Measurements from ENCODE around the gene TPO.
"Not testable (repeated sequence)": the region's sequence is repeated elsewhere in the genome, so short reads cannot be mapped to it uniquely, and the experiment has no call there.

TPO gene

DNA sequence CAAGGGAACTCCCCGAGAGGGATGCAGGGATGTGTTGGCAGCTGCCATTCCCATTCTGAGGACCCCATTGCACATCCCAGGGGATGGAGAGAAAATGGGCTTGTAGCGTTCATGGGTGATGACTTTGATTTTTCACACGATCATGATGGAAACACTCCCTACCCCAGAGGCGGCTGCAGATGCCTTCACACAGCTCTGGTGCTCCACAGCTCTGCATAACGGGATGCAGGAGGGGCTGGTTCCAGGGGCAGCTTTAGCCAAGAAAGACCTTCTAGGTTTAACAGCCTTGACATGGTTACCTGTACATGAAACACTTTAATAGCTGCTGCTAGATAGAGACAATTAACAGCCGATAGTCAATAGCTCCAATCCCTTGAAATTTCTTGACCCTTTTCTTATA is 88.7 kb downstream of the TPO start:
- no peak for DNase-seq (ENCODE audit: low read depth in 2 of 2)

DNA sequence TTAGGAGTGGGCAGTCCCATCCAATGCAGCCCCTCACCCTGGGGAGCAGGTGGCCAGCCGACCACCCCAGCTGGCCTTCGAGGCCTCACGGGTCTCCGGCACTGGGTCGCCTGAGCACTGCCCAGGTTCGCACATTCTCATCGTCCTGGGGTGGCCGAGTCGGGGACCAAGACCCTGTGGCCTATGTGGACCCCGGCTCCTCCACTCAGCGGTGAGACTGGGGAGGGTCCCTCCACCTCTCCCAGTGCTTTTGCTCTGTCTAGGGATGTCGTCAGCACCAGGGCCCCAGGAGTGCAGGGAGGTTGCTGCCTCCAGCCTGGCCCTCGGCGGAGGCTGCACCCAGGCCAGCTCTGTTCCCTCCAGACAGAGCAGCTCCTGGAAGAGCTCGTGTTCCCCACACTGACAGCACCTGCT is 89.6 kb downstream of the TPO start:
- no peak for DNase-seq (ENCODE audit: low read depth in 2 of 2)

DNA sequence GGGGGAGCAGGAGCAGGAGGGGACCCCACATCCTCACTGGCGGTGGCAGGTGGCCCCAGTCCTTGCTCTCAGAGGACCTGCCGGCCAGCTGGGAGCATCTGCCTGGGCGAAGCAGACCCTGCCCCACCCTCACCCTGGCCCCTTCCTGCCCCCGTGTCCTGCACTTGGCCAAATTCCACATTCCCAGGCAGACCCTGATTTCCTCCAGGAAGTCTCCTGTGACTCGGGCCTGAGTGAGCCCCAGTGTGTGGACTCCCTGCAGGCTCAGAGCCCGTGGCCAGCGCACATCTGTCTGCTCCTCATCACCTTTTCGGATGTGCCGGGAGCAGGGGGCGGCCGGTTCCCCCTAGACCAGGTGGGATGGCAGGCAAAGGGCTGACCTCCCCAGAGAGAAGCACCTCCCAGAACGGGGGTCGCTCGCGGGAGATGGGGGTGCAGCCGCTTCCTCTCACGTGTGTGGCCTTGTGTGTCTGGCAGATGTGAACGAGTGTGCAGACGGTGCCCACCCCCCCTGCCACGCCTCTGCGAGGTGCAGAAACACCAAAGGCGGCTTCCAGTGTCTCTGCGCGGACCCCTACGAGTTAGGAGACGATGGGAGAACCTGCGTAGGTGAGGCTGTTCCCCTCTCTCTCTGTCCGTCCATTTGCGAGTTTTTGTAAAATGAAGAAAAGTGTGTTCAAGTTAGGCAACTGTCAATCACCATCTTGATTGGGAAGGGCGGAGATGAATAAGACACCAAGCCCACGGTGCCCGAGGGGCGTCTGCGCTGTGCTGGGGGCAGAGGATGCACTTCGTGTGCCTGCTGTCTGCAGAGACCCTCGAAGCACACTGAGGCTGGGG is 90.4 kb downstream of the TPO start:
- no peak for DNase-seq (ENCODE audit: low read depth in 2 of 2)

DNA sequence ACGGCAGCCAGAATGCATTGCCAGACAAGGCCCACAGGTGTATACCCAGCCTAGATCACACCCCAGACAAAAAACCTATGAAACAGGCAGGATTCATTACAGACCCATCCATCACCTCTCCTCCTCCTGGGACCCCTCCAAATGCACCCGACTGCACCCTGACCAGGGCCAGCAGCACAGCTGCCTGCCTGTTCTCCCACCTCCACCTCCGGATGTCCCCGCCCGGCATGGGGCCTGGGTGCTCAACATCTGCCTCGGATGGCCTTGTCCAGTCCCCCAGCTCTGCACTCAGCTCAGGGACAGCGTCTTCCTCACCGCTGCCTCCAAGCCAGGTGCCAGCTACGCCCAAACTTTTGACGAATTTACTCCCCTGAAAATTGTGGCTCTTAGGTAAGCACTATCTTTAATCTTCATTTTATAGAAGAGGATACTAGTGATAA is 91.1 kb downstream of the TPO start:
- DNase-seq (ENCODE audit: low read depth in 2 of 2), result no peak

DNA sequence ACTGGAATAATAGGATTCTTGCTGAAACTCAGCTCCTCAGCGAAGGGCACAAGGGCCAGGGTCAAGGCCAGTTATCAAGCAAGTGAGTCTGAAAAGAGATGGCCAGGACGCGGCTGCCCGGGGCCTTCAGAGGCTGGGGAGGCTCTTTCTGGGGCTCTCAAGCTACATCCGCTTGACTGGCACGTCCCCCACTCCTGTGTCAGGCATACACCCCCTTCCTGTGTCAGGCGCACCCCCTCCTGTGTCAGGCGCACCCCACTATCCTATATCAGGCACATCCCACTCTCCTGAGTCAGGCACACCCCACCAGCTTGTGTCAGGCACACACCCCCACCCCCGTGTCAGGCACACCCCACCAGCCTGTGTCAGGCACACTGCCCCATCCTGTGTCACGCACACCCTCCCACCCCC is 91.8 kb downstream of the TPO start:
- DNase-seq (ENCODE audit: low read depth in 2 of 2), result no peak

DNA sequence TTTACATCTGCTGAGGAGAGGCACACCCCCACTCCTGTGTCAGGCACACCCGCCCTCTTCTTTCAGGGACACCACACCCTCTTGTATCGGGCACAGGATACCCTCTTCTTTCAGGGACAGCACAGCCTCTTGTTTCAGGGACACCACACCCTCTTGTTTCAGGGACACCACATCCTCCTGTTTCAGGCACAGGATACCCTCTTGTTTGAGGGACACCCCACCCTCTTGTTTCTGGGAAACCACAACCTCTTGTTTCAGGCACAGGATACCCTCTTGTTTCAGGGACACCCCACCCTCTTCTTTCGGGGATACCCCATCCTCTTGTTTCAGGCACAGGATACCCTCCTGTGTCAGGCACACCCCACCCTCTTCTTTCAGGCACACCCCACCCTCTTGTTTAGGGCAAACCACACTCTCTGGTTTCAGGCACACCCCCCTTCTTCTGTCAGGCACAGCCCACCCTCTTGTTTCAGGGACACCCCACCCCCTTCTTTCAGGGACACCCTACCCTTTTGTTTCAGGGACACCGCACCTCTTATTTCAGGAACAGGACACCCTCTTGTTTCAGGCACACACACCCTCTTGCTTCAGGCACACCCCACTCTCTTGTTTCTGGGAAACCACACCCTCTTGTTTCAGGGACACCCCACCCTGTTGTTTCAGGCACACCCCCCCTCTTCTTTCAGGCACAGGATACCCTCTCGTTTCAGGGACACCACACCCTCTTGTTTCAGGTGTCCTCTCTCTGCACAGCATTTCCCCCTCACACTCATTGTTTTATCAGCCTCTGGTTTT is 96.2 kb downstream of the TPO start:
- DNase-seq (ENCODE audit: low read depth in 2 of 2), result no peak

DNA sequence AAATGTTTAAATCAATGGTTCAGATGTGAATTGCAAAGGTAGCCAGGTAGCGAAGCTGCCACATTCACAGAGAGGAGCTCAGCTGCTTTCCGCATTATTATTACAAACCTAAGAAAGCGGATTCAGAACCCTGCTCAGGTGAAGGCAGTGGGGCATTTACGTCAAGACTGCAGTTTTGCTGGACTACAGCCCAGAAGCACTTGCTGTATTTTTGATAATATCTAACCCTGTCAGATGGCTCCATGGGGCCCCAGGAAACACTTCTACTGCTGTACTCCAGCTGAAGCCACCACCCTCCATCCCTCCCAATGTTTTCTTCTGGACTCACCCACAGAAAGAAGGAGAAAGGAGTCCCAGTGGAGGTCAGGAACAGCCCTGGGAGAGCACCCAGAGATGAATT is 96.9 kb downstream of the TPO start:
- DNase-seq (ENCODE audit: low read depth in 2 of 2), result no peak

DNA sequence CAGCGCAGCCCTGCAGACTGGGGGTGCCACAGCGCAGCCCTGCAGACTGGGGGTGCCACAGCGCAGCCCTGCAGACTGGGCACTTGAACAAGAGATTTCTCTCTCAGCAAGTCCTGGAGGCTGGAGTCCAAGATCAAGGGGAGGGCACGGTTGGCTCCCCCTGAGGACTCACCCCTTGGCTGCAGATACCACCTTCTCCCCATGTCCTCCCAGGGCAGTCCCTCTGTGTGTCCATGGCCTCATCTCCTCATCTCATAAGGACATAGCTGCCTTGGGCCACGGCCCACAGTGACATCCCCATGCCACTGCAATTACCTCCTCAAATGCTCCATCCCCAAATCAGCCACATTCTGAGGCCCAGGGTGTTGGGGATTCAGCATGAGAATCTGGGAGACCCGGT is 98.2 kb downstream of the TPO start:
- DNase-seq (ENCODE audit: low read depth in 2 of 2), result no peak

DNA sequence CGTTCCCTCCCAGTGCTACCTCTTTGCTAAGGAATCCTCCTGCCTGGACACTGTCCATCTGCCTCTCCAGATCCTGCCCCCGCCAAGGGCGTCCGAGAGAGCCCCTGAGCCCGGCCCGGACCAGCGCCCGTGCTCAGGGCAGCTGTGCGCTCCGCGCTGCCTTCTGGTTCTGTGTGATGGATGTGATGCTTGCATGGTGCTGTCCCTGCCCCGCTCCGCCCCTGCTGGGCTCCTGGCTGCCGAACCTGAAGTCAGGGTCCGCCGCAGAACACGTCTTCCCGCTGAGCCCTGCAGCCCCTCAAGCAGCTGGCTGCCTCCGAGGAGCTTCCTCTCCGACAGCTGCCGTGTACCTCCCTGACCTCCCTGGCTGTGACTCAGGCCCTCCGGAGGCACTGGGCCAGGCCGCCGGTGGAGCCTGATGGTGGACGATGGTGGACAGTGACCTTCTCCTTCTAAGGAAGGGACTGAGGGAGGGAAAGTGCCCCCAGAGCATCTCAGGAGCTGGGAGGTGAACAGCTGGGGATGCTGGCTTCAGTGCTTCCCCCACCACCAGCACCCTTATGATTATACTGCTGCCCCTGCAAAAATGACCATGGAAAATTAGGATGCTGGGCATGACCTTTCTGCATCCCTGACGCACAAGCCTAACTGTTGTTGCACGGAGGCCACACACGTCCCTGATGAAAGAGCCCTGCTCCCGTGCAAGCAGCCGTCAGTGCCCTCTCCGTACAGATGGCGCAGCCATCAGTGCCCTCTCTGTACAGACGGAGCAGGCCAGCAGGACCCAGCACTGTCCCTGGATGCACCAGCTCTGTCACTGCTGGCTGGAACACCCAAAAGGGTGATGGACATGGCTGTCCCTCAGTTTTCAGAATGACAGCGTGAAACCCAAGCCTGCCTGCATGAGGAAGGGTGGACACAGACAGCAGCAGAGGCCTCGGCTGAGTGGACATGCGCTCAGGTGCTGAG is 99.3 kb downstream of the TPO start:
- no peak for DNase-seq (ENCODE audit: low read depth in 2 of 2)

DNA sequence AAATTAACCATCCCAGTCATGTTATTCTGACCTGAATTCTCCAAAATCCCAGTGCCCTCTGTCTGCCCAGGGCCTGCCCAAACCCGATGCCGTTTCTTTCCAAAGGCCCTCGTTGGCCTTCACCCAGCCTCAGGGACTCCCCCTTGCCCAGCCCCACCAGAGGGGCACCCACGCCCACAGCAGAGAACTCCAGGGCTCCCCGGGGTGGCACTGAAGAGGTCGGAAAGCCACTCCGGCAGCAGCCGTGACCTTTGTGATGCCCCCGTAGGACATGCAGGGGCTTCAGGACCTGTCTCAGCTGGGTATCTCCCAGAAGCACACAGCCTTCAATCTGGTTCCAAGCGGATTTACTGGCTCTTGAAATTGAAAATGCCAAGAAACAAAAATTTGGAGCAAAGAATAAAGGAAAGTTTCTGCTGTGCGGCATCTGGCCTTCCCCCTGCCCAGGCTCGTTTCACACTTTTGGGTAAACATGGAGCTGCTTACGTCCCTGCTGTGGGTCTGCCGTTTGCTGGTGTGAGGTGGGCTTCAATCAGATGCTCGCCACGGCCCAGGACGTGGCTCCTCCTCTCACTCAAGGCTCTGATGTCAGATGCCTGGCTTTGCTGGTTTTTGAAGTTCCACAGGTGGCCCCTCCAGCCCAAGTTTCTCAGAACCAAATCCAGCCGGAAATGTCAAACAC is 101.3 kb downstream of the TPO start:
- DNase-seq (ENCODE audit: low read depth in 2 of 2), result no peak

DNA sequence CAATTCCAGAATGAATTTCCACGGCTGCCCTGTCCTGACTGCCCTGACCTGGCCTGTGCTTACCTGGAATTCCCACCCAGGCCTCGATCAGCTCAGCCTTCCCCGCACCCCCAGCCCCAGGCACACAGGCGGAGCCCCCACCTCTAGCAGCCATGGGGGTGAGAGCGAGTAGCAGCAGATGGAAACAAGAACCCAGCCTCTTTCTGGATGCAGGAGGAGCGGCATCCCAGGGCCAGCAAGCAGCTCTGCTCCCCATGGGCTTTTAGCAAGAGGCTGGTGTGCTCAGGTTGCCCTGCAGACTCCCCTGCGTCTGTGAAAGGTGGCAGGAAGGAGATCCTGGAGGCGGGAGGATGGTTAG is 101.8 kb downstream of the TPO start:
- no peak for DNase-seq (ENCODE audit: low read depth in 2 of 2)

DNA sequence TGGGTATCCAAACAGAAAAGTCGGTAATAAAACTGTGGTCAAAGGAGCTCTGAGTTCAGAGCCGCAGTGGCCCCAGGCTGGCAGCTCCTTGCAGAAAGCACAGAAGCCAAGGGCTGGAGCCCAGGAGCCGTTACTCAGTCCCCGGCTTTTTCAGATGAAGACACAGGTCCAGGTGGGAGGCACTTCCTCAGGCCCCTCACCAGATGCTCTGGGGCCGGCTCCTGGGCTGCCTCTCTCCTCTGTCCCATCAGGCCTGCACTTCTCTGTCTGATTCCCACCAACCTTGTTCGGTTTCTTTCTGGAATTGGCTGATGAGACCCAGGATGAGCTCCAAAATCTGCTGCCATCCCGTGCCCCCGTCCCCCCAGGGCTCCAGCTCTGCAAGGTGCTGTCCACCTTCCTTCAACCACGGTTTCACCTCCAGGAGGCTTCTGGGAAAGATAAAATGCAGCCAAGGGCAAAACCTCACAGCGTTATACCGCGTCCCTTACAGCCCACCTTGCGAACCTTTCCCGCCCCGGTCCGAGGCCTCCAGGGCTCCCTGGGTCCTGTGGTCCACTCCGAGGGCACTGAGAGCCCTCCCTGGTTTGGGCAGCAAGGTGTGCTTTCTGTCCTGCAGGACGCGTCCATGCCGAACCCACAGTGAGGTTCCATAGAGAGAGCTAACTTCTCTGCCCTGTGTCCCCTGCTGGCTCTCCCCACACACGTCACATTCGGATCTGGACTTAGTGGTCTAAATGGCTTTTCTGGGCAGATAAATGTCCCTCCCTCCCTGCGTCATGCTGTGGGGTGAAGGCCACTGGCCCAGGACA is 102.9 kb downstream of the TPO start:
- DNase-seq (ENCODE audit: low read depth in 2 of 2), result no peak

DNA sequence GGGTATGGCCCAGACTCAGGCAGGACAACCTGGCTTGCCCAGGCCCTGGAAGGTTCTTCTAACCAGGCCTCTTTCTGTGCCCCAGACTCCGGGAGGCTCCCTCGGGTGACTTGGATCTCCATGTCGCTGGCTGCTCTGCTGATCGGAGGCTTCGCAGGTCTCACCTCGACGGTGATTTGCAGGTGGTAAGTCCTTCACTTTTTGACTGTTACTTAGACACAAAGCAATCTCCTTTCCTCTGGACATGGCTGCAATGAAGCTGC is 103.5 kb downstream of the TPO start:
- no peak for DNase-seq (ENCODE audit: low read depth in 2 of 2)

DNA sequence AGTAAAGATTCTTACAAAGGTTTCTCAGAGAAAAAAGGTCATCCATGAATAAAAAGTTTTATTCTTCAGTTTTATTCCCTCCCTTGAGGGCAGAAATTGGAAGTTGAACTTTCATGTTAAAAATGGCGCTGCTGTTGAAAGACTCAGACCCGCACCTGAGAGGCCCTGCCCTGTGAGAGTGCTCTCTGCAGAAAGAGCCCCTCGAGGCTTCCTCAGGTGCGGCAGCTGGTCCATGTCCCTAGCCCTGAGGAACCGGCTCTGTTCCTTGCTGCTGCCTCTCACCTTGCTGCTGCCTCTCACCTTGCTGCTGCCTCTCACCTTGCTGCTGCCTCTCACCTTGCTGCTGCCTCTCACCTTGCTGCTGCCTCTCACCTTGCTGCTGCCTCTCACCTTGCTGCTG is 104.0 kb downstream of the TPO start:
- DNase-seq (ENCODE audit: low read depth in 2 of 2), result not testable (repeated sequence)

DNA sequence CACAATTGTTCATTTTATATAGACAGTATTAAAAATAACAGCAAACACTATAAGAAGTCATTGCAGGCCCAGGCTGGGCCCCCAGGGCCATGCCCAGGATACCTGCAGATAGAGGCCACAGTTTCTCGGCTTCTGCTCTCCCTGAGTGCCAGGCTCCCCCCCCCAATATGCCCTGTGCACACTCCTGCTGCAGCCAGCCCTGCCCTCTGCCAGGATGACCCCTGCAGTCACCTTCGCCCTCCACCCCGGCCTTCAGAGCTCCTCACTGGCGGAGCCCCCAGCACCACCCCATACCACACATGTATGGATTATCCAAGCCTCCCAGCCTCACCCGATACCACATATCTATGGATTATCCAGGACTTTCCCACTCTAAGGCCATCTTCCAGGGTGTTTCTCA is 104.5 kb downstream of the TPO start:
- no peak for DNase-seq (ENCODE audit: low read depth in 2 of 2)

DNA sequence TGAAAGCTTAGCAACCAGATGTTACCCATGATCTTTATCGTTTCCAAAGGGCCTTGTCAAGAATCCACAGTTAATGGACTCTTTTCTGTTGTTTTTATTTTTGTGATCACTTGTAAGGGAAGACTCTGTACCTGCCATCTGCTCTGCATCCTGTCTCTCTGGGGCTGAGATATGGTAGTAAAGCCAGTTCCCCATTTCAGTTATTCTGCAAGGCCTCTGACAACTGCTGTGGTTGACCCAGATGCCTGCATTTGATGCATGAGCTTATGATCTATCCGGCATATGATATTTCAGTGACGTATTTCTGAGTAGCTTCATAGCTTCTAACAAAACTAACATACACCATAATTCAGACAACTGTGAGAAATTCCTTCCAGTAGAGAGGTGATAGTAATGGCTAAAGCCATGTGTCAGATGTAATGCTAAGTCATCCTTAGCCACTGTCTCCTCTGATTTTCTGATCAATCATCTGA is 105.1 kb downstream of the TPO start:
- DNase-seq (ENCODE audit: low read depth in 2 of 2), result no peak

DNA sequence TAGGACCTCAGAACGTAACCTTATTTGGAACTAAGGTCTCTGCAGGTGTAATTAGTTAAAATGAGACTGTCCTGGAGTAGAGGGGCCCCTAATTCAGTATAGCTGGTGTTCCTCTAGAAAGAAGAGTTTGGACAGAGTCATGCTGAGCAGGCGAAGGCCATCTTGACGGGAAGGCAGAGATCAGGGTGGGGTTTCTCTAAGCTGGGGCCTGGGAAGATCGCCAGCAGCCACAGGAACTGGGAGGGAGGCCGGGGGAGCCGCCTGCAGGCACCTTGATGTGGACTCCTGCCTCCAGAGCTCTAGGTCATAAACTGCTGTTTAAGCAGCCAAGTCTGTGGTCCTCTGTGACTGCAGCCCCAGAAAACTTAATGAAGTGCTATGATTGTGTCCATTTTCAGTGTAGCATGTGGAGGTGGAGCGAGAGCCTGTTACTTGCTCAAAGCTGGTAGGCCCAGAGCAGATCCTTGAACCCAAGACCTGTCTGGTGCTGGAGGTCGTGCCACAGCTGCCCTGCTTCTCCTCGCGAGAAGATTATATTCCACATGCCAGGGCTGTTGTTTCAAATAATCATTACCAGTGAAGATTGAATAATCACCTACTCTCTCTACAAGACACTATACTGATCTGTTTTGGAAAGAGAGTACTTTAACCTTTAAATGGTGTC is 105.7 kb downstream of the TPO start:
- no peak for DNase-seq (ENCODE audit: low read depth in 2 of 2)

DNA sequence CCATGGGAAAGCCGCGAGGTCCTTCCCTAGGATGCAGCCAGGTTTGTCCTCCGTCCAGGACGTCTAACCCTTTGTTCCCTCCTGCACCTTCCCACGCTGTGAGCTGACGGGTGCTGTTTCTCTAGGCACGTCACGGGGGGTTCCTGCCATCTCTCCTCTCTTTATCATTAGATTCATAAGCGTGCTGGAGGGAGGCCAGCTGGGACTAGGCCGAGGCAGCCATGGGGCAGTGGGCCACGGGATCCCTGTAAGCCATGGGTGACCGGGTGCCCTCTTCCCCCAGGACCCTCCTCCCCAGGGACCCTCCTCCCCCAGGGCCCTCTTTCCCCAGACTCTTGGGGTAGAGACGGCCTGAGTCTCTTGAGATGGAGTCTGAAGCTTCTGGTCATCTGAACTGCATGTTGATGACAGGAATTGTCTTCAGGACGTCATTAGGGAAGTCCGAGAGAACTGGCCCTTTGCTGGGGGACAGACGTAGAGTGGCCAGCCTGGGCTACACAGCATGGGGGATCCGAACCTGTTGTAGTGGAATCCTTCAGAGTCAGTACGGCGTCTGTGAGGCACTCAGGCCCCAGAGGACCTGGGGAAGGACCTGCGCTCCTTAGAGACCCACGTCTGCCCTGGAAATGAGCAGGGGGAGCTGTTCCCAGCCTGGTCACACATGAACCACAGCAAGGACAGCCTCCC is 108.1 kb downstream of the TPO start:
- DNase-seq (ENCODE audit: low read depth in 2 of 2), result no peak
